Brain microvascular endothelial cell (primary cell): Measurements from ENCODE around the gene CDH13.

Experiments
- DNase-seq: peaks from one replicate; pipeline ENCODE4 v3.0.0-alpha.2; 2020
- H3K27ac ChIP-seq: fragments of 250-450 bp; sonication (Bioruptor Pico); 2 replicates; pipeline ENCODE4 v1.5.1; 2020; ENCODE audit warnings: mild to moderate bottlenecking, moderate library complexity
- H3K27me3 ChIP-seq: fragments of 250-450 bp; sonication (Bioruptor Pico); replicated peaks from 2 replicates; pipeline ENCODE4 v1.5.1; 2020; ENCODE audit warnings: mild to moderate bottlenecking
- H3K36me3 ChIP-seq: fragments of 250-450 bp; sonication (Bioruptor Pico); replicated peaks from 2 replicates; pipeline ENCODE4 v1.5.1; 2020; ENCODE audit warnings: mild to moderate bottlenecking
- H3K4me3 ChIP-seq: 2 replicates; pipeline ENCODE4 v1.5.1; 2011; ENCODE audit warnings: low read depth, mild to moderate bottlenecking, control low read depth, low read length, moderate library complexity
- CTCF ChIP-seq: IDR thresholded peaks from 2 replicates; pipeline ENCODE4 v1.5.1; 2011; ENCODE audit warnings: low read depth, mild to moderate bottlenecking, moderate library complexity, low read length, control low read depth, inconsistent platforms; ENCODE audit errors: missing control alignments
- in situ Hi-C: cut with HindIII; loops from 2 replicates; pipeline ENCODE4 v1.10.0; 2017; ENCODE audit warnings: low sequenced_read_pairs, low pct_ligation_motif_present

CDH13 gene

GRCh38 chr16:82699711-82700495, 73.1 kb downstream of the CDH13 start:
- H3K4me3 ChIP-seq: no peak overlapping the region
- peak overlapping the region; percentile 87 for H3K27ac ChIP-seq
- H3K36me3 ChIP-seq: no peaks in the 10 kb centered on the region
- TF ChIP-seq CTCF: no peak
- peak; percentile 66 for DNase-seq
- in situ Hi-C loops: no loop called here
- H3K27me3 ChIP-seq: no peaks in the 10 kb centered on the region

- in situ Hi-C loops: no loop called here
- Histone ChIP-seq H3K27me3 (no peaks in the 10 kb centered on the region), H3K27ac (peak overlapping the region; percentile 87), H3K36me3 (no peaks in the 10 kb centered on the region), H3K4me3 (no peak overlapping the region)
- peak; percentile 75 for DNase-seq
- TF ChIP-seq CTCF: no peak
These were observed 73.9 kb downstream of the CDH13 start for GRCh38 chr16:82700541-82701235.

GRCh38 chr16:82701442-82701955, 74.7 kb downstream of the CDH13 start:
- in situ Hi-C loops: no loop called here
- TF ChIP-seq CTCF: no peak
- H3K36me3 ChIP-seq: no peaks in the 10 kb centered on the region
- H3K27me3 ChIP-seq: no peaks in the 10 kb centered on the region
- no peak overlapping the region for H3K4me3 ChIP-seq
- DNase-seq: peak; percentile 20
- H3K27ac ChIP-seq: peak overlapping the region; percentile 87

GRCh38 chr16:82703161-82703560, 76.4 kb downstream of the CDH13 start:
- DNase-seq: no peak
- Histone ChIP-seq H3K4me3 (no peak overlapping the region), H3K36me3 (no peaks in the 10 kb centered on the region), H3K27ac (no peak overlapping the region), H3K27me3 (no peaks in the 10 kb centered on the region)
- no peak for TF ChIP-seq CTCF
- in situ Hi-C loops: no loop called here

- Histone ChIP-seq H3K36me3 (no peaks in the 10 kb centered on the region), H3K4me3 (no peak overlapping the region), H3K27me3 (no peaks in the 10 kb centered on the region), H3K27ac (no peak overlapping the region)
- in situ Hi-C loops: no loop called here
- no peak for TF ChIP-seq CTCF
- DNase-seq: no peak
These were observed 77.4 kb downstream of the CDH13 start for GRCh38 chr16:82703871-82704768.
